Fibroblast of lung (primary cell): ENCODE results near the gene TFG. TPM values are rescaled to one million over a fixed set of nuclear protein-coding genes. Genes with fewer than 3 reads are reported as not detected.
A peak's percentile ranks its signal among the peaks of the same experiment; 100 is the strongest.

ENCODE experiments used
- DNase-seq, 2 donors: peaks; one replicate each; pipeline versions ENCODE4 v3.0.0 to v3.0.0-alpha.2; 2010; ENCODE audit warnings: low read depth in 2 of 2
- H2AFZ ChIP-seq: 2 replicates; pipeline ENCODE4 v1.5.1; 2012; ENCODE audit warnings: low read length, control low read depth, inconsistent platforms
- H3K27ac ChIP-seq: 2 replicates; pipeline ENCODE4 v1.5.1; 2011; ENCODE audit warnings: low read length, control low read depth; ENCODE audit not compliant: insufficient read depth
- H3K27me3 ChIP-seq: 2 replicates; pipeline ENCODE4 v1.5.1; 2011; ENCODE audit warnings: mild to moderate bottlenecking, low read length; ENCODE audit not compliant: control insufficient read depth, insufficient read depth
- H3K36me3 ChIP-seq: 2 replicates; pipeline ENCODE4 v1.5.1; 2011; ENCODE audit warnings: low read length; ENCODE audit not compliant: control insufficient read depth, insufficient read depth
- H3K4me1 ChIP-seq: 2 replicates; pipeline ENCODE4 v1.5.1; 2011; ENCODE audit warnings: low read length; ENCODE audit not compliant: control insufficient read depth, insufficient read depth; ENCODE audit errors: extremely low read depth
- H3K4me2 ChIP-seq: 2 replicates; pipeline ENCODE4 v1.5.1; 2011; ENCODE audit warnings: low read length, control low read depth; ENCODE audit not compliant: insufficient read depth; ENCODE audit errors: extremely low read depth
- H3K4me3 ChIP-seq, 4 experiments: fragments of 200-600 bp in 1 of 4; sonication (generic) in 1 of 4; replicated peaks in 1 of 4; 2 replicates each; pipeline ENCODE4 v1.5.1; 2011 to 2016; ENCODE audit warnings: low read length in 4 of 4, low read depth in 3 of 4, mild to moderate bottlenecking in 3 of 4, control low read depth in 2 of 4, inconsistent platforms in 1 of 4, mixed read lengths in 1 of 4; ENCODE audit not compliant: insufficient read depth in 1 of 4; ENCODE audit errors: control extremely low read depth in 1 of 4
- H3K79me2 ChIP-seq: 2 replicates; pipeline ENCODE4 v1.5.1; 2012; ENCODE audit warnings: mild to moderate bottlenecking, low read length, inconsistent platforms; ENCODE audit not compliant: control insufficient read depth, insufficient read depth
- H3K9ac ChIP-seq: 2 replicates; pipeline ENCODE4 v1.5.1; 2011; ENCODE audit warnings: mild to moderate bottlenecking, low read length, control low read depth; ENCODE audit not compliant: insufficient read depth
- H3K9me3 ChIP-seq: 2 replicates; pipeline ENCODE4 v1.5.1; 2012; ENCODE audit warnings: low read depth, low read length; ENCODE audit not compliant: control insufficient read depth, insufficient read depth
- H4K20me1 ChIP-seq: 2 replicates; pipeline ENCODE4 v1.5.1; 2011; ENCODE audit warnings: low read length; ENCODE audit not compliant: control insufficient read depth, insufficient read depth; ENCODE audit errors: extremely low read depth
- CTCF ChIP-seq, 2 donors: IDR thresholded peaks in 1 of 2; conservative IDR thresholded peaks in 1 of 2; 1 replicate in 1 of 2; 2 replicates in 1 of 2; pipeline ENCODE4 v1.5.1; 2011 to 2012; ENCODE audit warnings: low read length in 2 of 2, control low read depth in 1 of 2, inconsistent platforms in 1 of 2, low read depth in 1 of 2, mild to moderate bottlenecking in 1 of 2
- EZH2 ChIP-seq: IDR thresholded peaks from 2 replicates; pipeline ENCODE4 v1.5.1; 2012; ENCODE audit warnings: low read length, control low read depth, mild to moderate bottlenecking; ENCODE audit errors: missing control alignments
- polyA plus RNA-seq, 2 donors: library from polyadenylated mRNA; depleted of rRNA in 1 of 2; stranded (reverse) in 1 of 2; unstranded in 1 of 2; fragments of >200 nt; gene quantifications; 2 replicates each; pipeline ENCODE4 v1.2.1, GENCODE V29; 2011 to 2012; ENCODE audit warnings: missing spikeins in 1 of 2
- total RNA-seq: library from RNA; depleted of rRNA; stranded (reverse); fragments of >200 nt; gene quantifications from 2 replicates; pipeline ENCODE4 v1.2.1, GENCODE V29; 2014

Gene TFG
- total and polyA plus RNA-seq, 2 donors (not counting 1 experiment from before 2014, with no cell fraction given), result 60.6 to 174 TPM

DNA sequence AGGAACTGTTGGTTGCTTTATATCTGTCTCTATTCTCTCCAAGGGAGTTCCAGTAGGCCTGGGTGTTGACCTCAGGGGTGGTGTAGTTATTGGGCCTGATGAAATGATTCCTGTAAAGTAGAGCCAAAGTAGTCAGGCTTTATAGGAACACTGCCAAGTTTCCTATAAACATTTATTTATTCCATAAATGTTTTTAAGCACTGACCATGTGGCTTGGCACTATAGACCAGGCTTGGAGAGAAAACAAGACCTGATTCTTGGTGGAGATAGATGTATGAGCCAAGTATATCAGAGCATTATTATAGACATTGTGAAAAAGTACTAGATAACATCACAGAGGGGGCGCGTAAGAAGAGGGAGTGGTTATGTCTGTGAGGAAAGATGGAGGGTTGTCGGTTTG lies 65.9 kb downstream of the TFG start:
- Histone ChIP-seq H3K27ac (no peak overlapping the region), H3K27me3 (no peaks in the 10 kb centered on the region), H3K4me3 (no peak overlapping the region), H3K9ac (no peak overlapping the region), H3K4me1 (peaks cover 5% of the 10 kb centered on the region), H3K9me3 (no peaks in the 10 kb centered on the region), H3K79me2 (no peaks in the 10 kb centered on the region), H3K36me3 (no peaks in the 10 kb centered on the region), H3K4me2 (no peak overlapping the region), H2AFZ (peak overlapping the region; percentile 19), H4K20me1 (no peaks in the 10 kb centered on the region)
- DNase-seq, result peak in 1 of 2 donors; percentile 35
- TF ChIP-seq EZH2 (no peak), CTCF (conservative IDR thresholded peaks at IDR 0.05 in 1 of 2, IDR thresholded peaks at IDR 0.05 in 1 of 2; ENCODE audit: low read depth in 1 of 2, low read length in 2 of 2) (no peak)

GRCh38 chr3:100775669-100776068 lies 66.4 kb downstream of the TFG start:
- Histone ChIP-seq H2AFZ (peak overlapping the region; percentile 19), H3K27me3 (no peaks in the 10 kb centered on the region), H4K20me1 (no peaks in the 10 kb centered on the region), H3K79me2 (no peaks in the 10 kb centered on the region), H3K9ac (no peak overlapping the region), H3K4me2 (no peak overlapping the region), H3K4me3 (no peak overlapping the region), H3K4me1 (peaks cover 5% of the 10 kb centered on the region), H3K36me3 (no peaks in the 10 kb centered on the region), H3K9me3 (no peaks in the 10 kb centered on the region), H3K27ac (no peak overlapping the region)
- TF ChIP-seq CTCF (conservative IDR thresholded peaks at IDR 0.05 in 1 of 2, IDR thresholded peaks at IDR 0.05 in 1 of 2; ENCODE audit: low read depth in 1 of 2, low read length in 2 of 2), result no peak
- DNase-seq, result peak in 1 of 2 donors; percentile 17

GRCh38 chr3:100776097-100776729 lies 66.9 kb downstream of the TFG start:
- Histone ChIP-seq H3K9me3 (no peaks in the 10 kb centered on the region), H3K79me2 (no peaks in the 10 kb centered on the region), H2AFZ (no peak overlapping the region), H3K27ac (no peak overlapping the region), H3K4me1 (peaks cover 5% of the 10 kb centered on the region), H4K20me1 (no peaks in the 10 kb centered on the region), H3K4me3 (no peak overlapping the region), H3K36me3 (no peaks in the 10 kb centered on the region), H3K27me3 (no peaks in the 10 kb centered on the region), H3K4me2 (no peak overlapping the region), H3K9ac (no peak overlapping the region)
- no peak for TF ChIP-seq CTCF (conservative IDR thresholded peaks at IDR 0.05 in 1 of 2, IDR thresholded peaks at IDR 0.05 in 1 of 2; ENCODE audit: low read depth in 1 of 2, low read length in 2 of 2)
- no peak for TF ChIP-seq EZH2
- no peak for DNase-seq
